Heart left ventricle (tissue), 13 donors: ENCODE results near the gene TCEANC2.

Experiments
- POLR2A ChIP-seq, 2 donors: fragments of 450-650 bp; IDR thresholded peaks; one replicate each; pipeline ENCODE4 v1.6.1; 2017; ENCODE audit warnings: antibody characterized with exemption in 2 of 2, mild to moderate bottlenecking in 2 of 2, moderate library complexity in 2 of 2
- TF ChIP-seq, protein P1 (sequence below), 12 donors: fragments of 200-600 bp; sonication (generic) in 4 of 12; IDR thresholded peaks; one replicate each; pipeline versions ENCODE4 v1.5.0 to v1.8.0; 2018 to 2022; ENCODE audit warnings: antibody characterized with exemption in 12 of 12, mild to moderate bottlenecking in 5 of 12
- donor health status: ischemic (EF 13 %, LVEDD 7.1; RV severe dilation, severe dysfunction).
- donor health status: DM: no; HTN: yes; CAD: no.
- donor health status: DM: no; HTN: no; CAD: no.
- donor health status: ischemic (EF 25% LVEDD 6.9; RV normal size, moderate dysfunction).
- donor health status: ischemic (EF 25% LVEDD 5.7; RV mildly dilated, moderate dysfunction).
- donor health status: ischemic (EF 35%, LVEDD 5.7; RV mildly dilated, moderate dysfunction).
- donor health status: nonischemic (EF 11% LVEDD 7.7; RV severe dilation, severe dysfunction).
- donor health status: DM: yes; HTN: yes; CAD: no.
- donor health status: PGD.
- donor health status: ischemic (EF 29% LVEDD 5.4; RV normal size, mild dysfunction).
- donor health status: nonischemic (EF 23%, LVEDD 6.1; RV moderate dilation, normal function).

DNA sequence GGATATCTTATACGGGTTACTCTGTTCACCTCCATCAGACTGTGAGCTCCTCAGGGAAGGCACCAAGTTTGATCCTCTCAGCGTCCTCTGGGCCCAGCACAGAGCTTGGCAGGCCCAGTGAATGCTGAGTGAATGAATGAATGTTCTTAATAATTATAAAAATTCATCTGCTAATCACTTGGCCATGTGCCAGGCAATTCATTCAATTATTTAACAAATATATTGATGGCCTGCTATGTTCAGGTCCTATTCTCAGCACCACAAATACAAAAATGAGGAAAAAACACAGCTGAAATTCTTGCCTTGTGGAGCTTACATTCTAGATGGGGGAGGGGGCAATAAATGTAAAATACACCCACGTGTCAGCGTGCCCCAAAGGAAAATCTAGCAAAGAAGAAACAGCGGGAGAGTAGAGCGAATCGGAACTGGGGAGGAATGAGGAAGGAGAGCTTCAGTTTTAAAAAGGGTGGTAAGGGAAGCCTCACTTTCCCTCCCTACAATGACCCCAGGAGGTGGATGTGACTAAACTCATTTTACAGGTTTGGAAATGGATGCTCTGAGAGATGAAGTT, 83.6 kb downstream of the TCEANC2 start:
- TF ChIP-seq, protein P1, sequence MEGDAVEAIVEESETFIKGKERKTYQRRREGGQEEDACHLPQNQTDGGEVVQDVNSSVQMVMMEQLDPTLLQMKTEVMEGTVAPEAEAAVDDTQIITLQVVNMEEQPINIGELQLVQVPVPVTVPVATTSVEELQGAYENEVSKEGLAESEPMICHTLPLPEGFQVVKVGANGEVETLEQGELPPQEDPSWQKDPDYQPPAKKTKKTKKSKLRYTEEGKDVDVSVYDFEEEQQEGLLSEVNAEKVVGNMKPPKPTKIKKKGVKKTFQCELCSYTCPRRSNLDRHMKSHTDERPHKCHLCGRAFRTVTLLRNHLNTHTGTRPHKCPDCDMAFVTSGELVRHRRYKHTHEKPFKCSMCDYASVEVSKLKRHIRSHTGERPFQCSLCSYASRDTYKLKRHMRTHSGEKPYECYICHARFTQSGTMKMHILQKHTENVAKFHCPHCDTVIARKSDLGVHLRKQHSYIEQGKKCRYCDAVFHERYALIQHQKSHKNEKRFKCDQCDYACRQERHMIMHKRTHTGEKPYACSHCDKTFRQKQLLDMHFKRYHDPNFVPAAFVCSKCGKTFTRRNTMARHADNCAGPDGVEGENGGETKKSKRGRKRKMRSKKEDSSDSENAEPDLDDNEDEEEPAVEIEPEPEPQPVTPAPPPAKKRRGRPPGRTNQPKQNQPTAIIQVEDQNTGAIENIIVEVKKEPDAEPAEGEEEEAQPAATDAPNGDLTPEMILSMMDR (IDR thresholded peaks at IDR 0.05) = no peak
- no peak for TF ChIP-seq POLR2A (IDR thresholded peaks at IDR 0.05)
